MCF 10A (cell line): ENCODE data around the gene C12orf75. TPM values are rescaled to one million over a fixed set of nuclear protein-coding genes. Genes with fewer than 3 reads are reported as not detected.

Experiments used
- BruUV-seq: library from RNA; stranded (reverse); fragments of 400-500 nt; replicated peaks from 2 replicates; lab custom pipeline; 2021; lab: Mats Ljungman, UMichigan
- CTCF ChIA-PET: fragments of 300-600 bp; sonication (Branson Sonifier 250); formaldehyde crosslinking; extraction: SDS; loops from one replicate; lab custom pipeline; 2021; ENCODE audit warnings: antibody characterized with exemption, inconsistent platforms; lab: Yijun Ruan, JAX
- POLR2A ChIA-PET: fragments of 300-600, 350-650 bp; sonication (Branson Sonifier 250); formaldehyde crosslinking; extraction: SDS; loops from one replicate; lab custom pipeline; 2020; ENCODE audit warnings: antibody characterized with exemption, inconsistent platforms; lab: Yijun Ruan, JAX
- DNase-seq: peaks from one replicate; pipeline ENCODE4 v3.0.0-alpha.2; 2018; ENCODE audit not compliant: unreplicated experiment
- H3K27ac Mint-ChIP-seq: one replicate; pipeline ENCODE4 v1.8.0; 2022; ENCODE audit warnings: mild to moderate bottlenecking, low read depth, mixed read lengths; ENCODE audit not compliant: unreplicated experiment
- H3K27me3 Mint-ChIP-seq: one replicate; pipeline ENCODE4 v1.8.0; 2022; ENCODE audit warnings: mixed read lengths; ENCODE audit not compliant: insufficient read depth, unreplicated experiment
- H3K36me3 Mint-ChIP-seq: one replicate; pipeline ENCODE4 v1.8.0; 2022; ENCODE audit warnings: mild to moderate bottlenecking, moderate library complexity, mixed read lengths; ENCODE audit not compliant: insufficient read depth, unreplicated experiment
- H3K4me1 Mint-ChIP-seq: one replicate; pipeline ENCODE4 v1.8.0; 2022; ENCODE audit warnings: mixed read lengths; ENCODE audit not compliant: insufficient read depth, unreplicated experiment
- H3K4me3 Mint-ChIP-seq: one replicate; pipeline ENCODE4 v1.8.0; 2022; ENCODE audit warnings: mild to moderate bottlenecking, moderate library complexity, mixed read lengths; ENCODE audit not compliant: unreplicated experiment
- H3K9me3 Mint-ChIP-seq: one replicate; pipeline ENCODE4 v1.8.0; 2022; ENCODE audit warnings: mixed read lengths; ENCODE audit not compliant: unreplicated experiment
- intact Hi-C: fragments of 100-400 bp; cut with micrococcal nuclease; formaldehyde crosslinking; loops from 2 replicates; pipeline ENCODE4 v1.14.1; 2022
- total RNA-seq: library from RNA; stranded (reverse); gene quantifications from 2 replicates; pipeline ENCODE4 v1.2.3, GENCODE V29; 2022
- TF ChIP-seq, protein P1 (sequence below): fragments of 200-600 bp; IDR thresholded peaks from one replicate; pipeline ENCODE4 v1.8.0; 2022; ENCODE audit warnings: antibody characterized with exemption, mild to moderate bottlenecking; ENCODE audit not compliant: unreplicated experiment

Gene C12orf75
- total RNA-seq, 1 experiment from 2014 or later = 53.6 TPM

DNA sequence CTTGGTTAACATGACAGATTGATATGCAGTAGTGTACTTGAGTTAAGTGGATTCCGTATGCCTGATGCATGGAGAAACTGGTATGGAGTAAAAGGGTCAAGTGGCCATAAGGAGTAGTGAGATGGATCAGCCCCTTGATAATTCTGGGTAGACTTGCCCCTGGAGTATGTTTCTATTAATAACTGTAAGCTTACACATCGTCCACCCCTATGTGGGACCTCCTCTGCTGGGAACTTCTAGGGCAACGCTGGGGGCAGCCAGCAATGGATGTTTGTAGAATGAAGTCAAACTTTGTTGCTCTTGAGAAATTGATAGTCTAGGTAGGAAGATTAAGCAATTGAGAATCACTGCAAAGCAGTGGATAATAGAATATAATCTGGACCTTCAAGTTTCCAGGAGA, 3.5 kb downstream of the C12orf75 start:
- intact Hi-C loops = loop anchor here (5.0 kb wide), 1 partner anchor 227 kb away; the partner anchor contains the start of gene WASHC4
- CTCF ChIA-PET = interaction anchor here (1.3 to 1.5 kb wide), 2 partner anchors 19 to 27 kb away, joined by 3 to 4 read pairs; no protein-coding TSS in a partner anchor
- peaks cover 39% of the 10 kb centered on the region for H3K4me1 Mint-ChIP-seq
- no TSS peak for BruUV-seq
- TF ChIP-seq, protein P1, sequence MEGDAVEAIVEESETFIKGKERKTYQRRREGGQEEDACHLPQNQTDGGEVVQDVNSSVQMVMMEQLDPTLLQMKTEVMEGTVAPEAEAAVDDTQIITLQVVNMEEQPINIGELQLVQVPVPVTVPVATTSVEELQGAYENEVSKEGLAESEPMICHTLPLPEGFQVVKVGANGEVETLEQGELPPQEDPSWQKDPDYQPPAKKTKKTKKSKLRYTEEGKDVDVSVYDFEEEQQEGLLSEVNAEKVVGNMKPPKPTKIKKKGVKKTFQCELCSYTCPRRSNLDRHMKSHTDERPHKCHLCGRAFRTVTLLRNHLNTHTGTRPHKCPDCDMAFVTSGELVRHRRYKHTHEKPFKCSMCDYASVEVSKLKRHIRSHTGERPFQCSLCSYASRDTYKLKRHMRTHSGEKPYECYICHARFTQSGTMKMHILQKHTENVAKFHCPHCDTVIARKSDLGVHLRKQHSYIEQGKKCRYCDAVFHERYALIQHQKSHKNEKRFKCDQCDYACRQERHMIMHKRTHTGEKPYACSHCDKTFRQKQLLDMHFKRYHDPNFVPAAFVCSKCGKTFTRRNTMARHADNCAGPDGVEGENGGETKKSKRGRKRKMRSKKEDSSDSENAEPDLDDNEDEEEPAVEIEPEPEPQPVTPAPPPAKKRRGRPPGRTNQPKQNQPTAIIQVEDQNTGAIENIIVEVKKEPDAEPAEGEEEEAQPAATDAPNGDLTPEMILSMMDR = no peak
- POLR2A ChIA-PET = interaction anchor here (0.6 to 5.2 kb wide), 4 partner anchors 45 to 99 kb away, joined by 4 to 51 read pairs (median 5); partner anchors contain the start of gene APPL2
- H3K4me3 Mint-ChIP-seq = no peak overlapping the region
- no peak overlapping the region for H3K27ac Mint-ChIP-seq
- no peaks in the 10 kb centered on the region for H3K9me3 Mint-ChIP-seq
- H3K27me3 Mint-ChIP-seq = no peaks in the 10 kb centered on the region
- DNase-seq = no peak
- H3K36me3 Mint-ChIP-seq = no peaks in the 10 kb centered on the region

GRCh38 chr12:105334582-105334981, 4.1 kb downstream of the C12orf75 start:
- H3K4me3 Mint-ChIP-seq = no peak overlapping the region
- H3K4me1 Mint-ChIP-seq = peaks cover 39% of the 10 kb centered on the region
- no peaks in the 10 kb centered on the region for H3K27me3 Mint-ChIP-seq
- TF ChIP-seq, protein P1 = no peak
- no TSS peak for BruUV-seq
- H3K9me3 Mint-ChIP-seq = no peaks in the 10 kb centered on the region
- H3K36me3 Mint-ChIP-seq = no peaks in the 10 kb centered on the region
- DNase-seq = no peak
- ChIA-PET CTCF (interaction anchor here (0.6 to 1.5 kb wide), 5 partner anchors 14 to 1156 kb away, joined by 3 to 4 read pairs (median 3); no protein-coding TSS in a partner anchor), POLR2A (interaction anchor here (0.6 to 2.5 kb wide), 5 partner anchors 13 to 843 kb away, joined by 3 to 7 read pairs (median 3); partner anchors contain the start of gene APPL2)
- intact Hi-C loops = loop anchor here (5.0 kb wide), 1 partner anchor 227 kb away; the partner anchor contains the start of gene WASHC4
- no peak overlapping the region for H3K27ac Mint-ChIP-seq

DNA sequence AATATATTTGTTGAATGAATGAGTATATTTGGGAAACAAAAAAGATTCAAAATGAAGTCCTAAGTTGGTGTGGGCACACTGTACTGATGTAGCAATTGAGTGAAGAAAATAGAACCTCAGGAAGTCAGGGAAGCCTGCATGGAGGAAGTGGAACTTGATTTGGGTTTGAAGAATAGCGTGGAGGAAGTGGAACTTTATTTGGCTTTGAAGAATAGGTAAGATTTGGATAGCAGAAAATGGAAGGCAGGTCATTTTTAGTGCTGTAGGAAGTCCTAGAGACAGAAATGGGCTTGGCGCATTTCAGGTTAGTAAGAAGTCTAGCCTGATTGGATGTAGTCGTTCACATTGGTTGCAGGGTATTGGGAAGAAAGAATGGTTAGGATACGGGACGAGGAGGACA, 5.4 kb downstream of the C12orf75 start:
- TF ChIP-seq, protein P1 = no peak
- CTCF ChIA-PET = interaction anchor here (0.6 kb wide), 1 partner anchor 1702 kb away, joined by 5 read pairs; no protein-coding TSS in a partner anchor
- no peak for DNase-seq
- no peaks in the 10 kb centered on the region for H3K27me3 Mint-ChIP-seq
- POLR2A ChIA-PET = interaction anchor here (2.5 kb wide), 1 partner anchor 100 kb away, joined by 6 read pairs; the partner anchor contains the start of gene APPL2
- intact Hi-C loops = no loop called here
- H3K27ac Mint-ChIP-seq = peak overlapping the region; percentile 2
- no peak overlapping the region for H3K4me3 Mint-ChIP-seq
- H3K9me3 Mint-ChIP-seq = no peaks in the 10 kb centered on the region
- no TSS peak for BruUV-seq
- peaks cover 39% of the 10 kb centered on the region for H3K4me1 Mint-ChIP-seq
- H3K36me3 Mint-ChIP-seq = no peaks in the 10 kb centered on the region

- Mint-ChIP-seq H3K27ac (peak overlapping the region; percentile 5), H3K36me3 (no peaks in the 10 kb centered on the region), H3K27me3 (no peaks in the 10 kb centered on the region), H3K4me1 (peaks cover 42% of the 10 kb centered on the region), H3K4me3 (no peak overlapping the region), H3K9me3 (no peaks in the 10 kb centered on the region)
- TF ChIP-seq, protein P1 = no peak
- no peak for DNase-seq
- POLR2A ChIA-PET = interaction anchor here (2.5 kb wide), 1 partner anchor 101 kb away, joined by 6 read pairs; the partner anchor contains the start of gene APPL2
- CTCF ChIA-PET = no interaction called here
- intact Hi-C loops = no loop called here
- no TSS peak for BruUV-seq
These were observed 5.9 kb downstream of the C12orf75 start for GRCh38 chr12:105336411-105336810.
